Measurements from ENCODE around the gene ACTN1.

- TF ChIP-seq POLR2A (IDR thresholded peaks at IDR 0.05) (no peak), CTCF (IDR thresholded peaks at IDR 0.05) (no peak)
Measured at GRCh38 chr14:68849416-68849815, 129.7 kb downstream of the ACTN1 start.

All from esophagus squamous epithelium (tissue), 4 donors.